Measurements from ENCODE around the gene PRKG1.

DNA sequence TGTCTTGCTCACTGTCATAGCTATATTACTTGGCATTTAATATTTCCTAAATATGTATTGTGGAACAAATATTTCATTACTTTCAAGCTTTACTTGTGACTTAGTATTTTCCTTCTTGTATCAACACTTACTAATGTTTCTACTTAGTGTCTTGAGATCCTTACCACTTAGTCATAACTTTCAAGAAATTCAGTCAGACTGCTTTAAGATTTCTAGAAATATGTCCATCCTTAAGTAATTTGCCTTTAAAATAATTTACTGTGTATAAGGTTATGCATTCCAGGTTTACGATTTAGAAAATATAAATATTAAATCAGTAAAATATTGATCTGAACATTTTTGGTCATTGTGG, 712.4 kb downstream of the PRKG1 start:
- TF ChIP-seq, protein P1, sequence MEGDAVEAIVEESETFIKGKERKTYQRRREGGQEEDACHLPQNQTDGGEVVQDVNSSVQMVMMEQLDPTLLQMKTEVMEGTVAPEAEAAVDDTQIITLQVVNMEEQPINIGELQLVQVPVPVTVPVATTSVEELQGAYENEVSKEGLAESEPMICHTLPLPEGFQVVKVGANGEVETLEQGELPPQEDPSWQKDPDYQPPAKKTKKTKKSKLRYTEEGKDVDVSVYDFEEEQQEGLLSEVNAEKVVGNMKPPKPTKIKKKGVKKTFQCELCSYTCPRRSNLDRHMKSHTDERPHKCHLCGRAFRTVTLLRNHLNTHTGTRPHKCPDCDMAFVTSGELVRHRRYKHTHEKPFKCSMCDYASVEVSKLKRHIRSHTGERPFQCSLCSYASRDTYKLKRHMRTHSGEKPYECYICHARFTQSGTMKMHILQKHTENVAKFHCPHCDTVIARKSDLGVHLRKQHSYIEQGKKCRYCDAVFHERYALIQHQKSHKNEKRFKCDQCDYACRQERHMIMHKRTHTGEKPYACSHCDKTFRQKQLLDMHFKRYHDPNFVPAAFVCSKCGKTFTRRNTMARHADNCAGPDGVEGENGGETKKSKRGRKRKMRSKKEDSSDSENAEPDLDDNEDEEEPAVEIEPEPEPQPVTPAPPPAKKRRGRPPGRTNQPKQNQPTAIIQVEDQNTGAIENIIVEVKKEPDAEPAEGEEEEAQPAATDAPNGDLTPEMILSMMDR (IDR thresholded peaks at IDR 0.05) = no peak
- TF ChIP-seq POLR2A (IDR thresholded peaks at IDR 0.05; ENCODE audit: low read depth) = no peak

Data from esophagus muscularis mucosa (tissue), 3 donors.